Activated CD4-positive, alpha-beta T cell treated with anti-CD3 and anti-CD28 coated beads for 4 hours (primary cell): ENCODE results near the gene TTC22.
"Not testable (repeated sequence)": the region's sequence is repeated elsewhere in the genome, so short reads cannot be mapped to it uniquely, and the experiment has no call there.

ENCODE experiments used
- DNase-seq, 2 donors: peaks; one replicate each; pipeline ENCODE4 v3.0.0-alpha.2; 2020

TTC22 gene

DNA sequence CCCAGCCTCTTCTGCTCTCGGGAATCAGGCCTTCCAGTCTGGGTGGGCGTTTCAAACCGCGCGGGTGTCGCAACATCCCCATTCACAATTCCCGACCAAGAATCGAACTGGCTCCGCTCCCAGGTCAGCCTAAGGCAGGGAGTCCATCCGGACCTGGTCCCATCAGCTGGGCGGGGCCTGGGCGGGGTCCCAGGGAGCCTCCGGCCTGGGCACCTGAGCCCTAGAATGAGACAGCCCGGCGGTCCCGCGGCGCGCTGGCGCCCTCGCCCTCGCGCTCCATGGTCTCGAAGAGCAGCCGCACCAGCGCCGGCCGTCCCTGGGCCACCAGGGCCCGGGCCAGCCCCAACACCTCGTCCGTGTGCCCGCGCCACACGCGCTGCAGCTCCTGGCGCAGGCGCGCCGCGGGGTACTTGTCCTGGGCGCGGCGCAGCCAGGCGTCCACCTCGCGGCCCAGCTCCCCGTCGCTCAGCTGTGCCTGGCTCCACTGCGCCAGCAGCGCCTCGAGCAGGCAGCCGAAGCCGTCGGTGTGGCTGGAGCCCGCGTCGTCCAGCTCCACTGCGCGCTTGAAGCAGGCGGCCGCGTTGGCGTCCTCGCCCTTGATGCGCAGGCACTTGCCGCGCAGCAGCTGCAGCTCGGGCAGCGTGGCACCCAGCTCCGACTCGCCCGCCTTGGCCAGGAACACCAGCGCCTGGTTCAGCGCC is 19.9 kb downstream of the TTC22 start:
- no peak for DNase-seq

- DNase-seq, result no peak
Measured at GRCh38 chr1:54777431-54777830, 23.7 kb downstream of the TTC22 start.

DNA sequence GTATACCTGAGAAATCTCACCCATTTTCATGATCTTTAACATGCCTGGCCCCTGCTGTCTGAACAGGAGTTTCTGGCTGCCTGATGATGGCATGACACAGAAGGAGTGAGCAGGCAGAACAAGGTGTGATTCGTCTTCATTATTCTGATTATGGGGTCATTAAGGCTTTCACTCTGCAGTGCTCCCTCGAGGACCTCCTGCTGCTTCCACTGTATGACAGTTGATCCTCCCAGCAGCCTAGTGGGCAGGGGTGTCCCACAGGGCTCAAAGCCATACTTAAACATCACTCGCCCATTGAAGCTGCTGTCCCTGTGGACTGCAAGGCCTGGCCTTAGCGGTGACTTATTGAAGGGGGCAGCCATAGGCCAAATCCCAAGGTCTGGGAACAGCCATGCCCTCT is 24.1 kb downstream of the TTC22 start:
- DNase-seq, result no peak

DNA sequence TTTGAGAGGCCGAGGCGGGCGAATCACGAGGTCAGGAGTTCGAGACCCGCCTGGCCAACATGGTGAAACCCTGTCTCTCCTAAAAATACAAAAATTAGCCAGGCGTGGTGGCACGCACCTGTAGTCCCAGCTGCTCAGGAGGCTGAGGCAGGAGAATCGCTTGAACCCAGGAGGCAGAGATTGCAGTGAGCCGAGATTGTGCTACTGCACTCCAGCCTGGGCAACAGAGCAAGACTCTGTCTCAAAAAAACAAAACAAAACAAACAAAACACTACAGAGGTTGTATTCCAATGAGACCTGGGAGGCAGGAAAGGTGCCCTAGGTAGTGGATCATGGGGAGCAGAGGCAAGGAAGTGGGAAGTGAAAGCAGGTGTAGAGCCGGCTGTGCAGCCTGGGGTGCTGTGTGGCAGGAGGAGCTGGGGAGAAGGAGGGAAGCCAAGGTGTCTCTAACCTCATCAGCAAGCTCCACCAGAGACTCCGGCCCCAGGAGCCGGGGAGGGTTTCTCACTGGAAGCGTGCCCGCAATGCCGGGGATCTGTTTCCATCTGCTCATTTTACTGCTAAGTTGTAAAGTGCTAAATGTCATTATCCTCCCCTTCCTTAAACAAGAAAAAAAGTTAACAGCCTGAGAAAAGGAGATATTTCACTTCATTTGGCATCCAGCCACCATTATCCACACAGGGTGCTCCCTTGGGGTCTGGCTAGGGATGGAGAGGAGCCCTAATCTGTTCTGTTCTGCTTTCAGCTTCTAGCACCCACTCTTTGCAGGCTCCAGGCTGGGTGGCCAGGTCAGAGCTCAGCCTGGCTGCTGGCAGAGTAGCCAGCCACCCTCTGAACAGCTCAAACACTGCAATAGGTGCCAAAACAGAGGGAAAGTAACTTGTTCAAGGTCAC is 25.0 kb downstream of the TTC22 start:
- DNase-seq, result not testable (repeated sequence)

GRCh38 chr1:54774820-54775498 is 26.2 kb downstream of the TTC22 start:
- DNase-seq, result no peak

- DNase-seq, result no peak
Measured at GRCh38 chr1:54772951-54773350, 28.2 kb downstream of the TTC22 start.

GRCh38 chr1:54768093-54768492 is 33.0 kb downstream of the TTC22 start:
- DNase-seq, result no peak

DNA sequence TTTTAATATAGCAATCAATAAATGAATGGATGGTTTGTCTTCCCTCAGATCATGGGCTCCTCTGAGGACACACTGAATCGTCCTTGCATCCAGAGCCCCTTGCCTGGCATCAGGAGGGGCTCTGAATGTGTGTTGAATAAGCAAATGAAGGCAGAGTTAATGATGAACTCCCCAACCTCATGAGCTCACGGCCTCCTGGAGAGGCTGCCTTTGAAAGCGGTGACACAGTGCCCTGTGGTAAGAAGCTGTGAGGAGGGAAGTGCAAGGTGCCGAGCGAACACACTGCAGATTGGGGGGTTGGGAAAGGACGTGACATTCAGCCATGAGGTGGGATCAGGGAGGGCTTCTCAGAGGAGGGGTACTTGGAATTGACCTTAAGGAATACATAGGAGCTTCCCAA is 33.6 kb downstream of the TTC22 start:
- DNase-seq, result no peak

- DNase-seq, result no peak
Measured at GRCh38 chr1:54766726-54767125, 34.4 kb downstream of the TTC22 start.

GRCh38 chr1:54764922-54765561 is 36.1 kb downstream of the TTC22 start:
- no peak for DNase-seq

GRCh38 chr1:54764133-54764921 is 36.8 kb downstream of the TTC22 start, which contains the start of gene PARS2:
Gene PARS2 (minus strand): TSS chr1:54764523. CDS start chr1:54759161, 5,362 bp downstream.
- DNase-seq, result peak; percentile 96 to 98

DNA sequence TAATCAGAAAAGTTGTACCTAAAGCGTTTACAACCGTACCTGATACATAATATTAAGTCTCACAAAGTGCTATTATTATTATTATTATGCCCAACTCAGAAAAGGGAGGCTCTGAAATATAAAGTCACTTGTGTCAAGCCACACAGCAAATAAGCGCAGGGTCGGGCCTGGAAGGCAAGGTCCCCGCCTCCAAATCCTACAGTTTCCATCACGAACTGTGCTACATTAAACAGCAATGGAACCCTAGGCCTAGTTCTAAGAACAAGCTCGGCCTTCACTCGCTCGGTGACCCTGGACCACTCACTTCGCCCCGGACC is 37.3 kb downstream of the TTC22 start:
- DNase-seq, result no peak

GRCh38 chr1:54758678-54759348 is 42.3 kb downstream of the TTC22 start:
- DNase-seq, result no peak

GRCh38 chr1:54757833-54758232 is 43.3 kb downstream of the TTC22 start:
- DNase-seq, result no peak

DNA sequence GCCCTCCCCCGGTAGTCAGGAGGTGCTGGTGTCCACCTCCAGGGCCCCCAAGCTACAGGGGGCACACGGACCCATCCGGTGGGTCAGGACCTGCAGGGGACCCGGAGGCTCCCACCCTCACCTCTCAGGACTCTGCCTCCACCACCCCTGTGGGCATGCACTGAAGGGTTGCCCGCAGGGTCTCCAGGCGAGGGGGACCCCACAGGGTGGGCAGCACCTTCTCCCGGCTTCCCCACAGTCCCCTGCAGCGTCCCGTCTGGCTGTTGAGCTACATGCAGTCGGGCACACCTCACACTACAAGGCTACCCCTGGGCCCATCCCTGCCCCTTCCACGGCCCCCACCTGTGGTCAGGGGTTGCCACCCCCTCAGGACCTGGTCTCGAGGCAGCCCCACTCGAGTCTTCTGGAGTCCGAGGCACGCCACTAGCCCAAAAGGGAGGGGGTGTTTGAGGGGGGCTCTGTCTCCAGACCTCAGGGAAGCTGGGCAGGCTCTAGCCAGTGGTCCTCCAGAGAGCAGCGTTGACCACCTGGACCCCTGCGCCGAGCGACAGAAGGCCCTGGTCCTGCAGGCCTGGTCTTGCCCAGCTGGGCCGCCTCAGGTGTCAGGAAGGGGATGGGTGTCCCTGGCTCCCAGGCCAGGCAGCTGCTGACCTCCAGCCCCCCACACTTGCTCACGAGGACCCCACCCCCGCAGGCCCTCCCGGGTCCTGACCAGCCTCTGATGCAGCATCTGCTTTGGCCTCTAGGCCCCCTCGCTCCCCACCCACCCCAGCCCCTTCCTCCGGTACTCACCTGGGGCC is 46.4 kb downstream of the TTC22 start:
- no peak for DNase-seq

DNA sequence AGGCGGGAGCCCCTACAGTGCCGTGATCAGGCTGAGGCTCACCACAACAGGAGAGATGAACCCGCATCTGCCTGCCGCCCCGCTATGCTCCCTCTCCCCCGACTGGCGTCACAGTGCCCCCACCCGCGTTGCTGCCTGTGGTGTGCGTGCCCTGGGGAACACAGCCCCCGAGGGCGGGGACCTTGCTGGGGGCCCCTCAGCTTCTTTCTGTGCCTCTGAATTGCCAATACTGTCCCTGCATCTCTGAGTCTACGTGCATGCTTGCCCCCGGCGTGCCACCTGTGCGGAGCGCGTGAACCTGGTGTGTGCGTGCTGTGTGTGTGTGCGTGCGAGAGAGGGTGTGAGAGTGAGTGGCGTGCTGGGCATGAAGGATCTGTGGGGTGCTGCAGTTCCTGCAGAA is 47.1 kb downstream of the TTC22 start:
- no peak for DNase-seq

DNA sequence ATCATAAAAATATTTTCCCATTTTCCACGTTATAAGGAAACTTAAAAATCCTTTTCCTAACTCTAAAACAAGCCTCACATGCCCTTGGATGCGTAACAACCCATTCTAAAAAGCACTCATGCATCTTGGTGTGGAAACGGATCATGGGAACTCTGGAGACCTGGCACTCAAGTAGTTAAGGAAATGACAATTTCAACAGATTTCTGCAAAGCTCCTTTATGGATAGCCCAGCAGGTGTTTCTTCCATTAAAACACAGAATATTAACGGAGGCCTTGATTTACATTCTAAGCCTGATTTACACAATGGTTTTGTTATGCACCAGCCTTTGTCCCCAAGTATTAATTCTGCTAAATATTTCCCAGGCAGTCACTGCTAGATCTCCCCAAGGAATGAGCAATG is 49.7 kb downstream of the TTC22 start:
- DNase-seq, result no peak

DNA sequence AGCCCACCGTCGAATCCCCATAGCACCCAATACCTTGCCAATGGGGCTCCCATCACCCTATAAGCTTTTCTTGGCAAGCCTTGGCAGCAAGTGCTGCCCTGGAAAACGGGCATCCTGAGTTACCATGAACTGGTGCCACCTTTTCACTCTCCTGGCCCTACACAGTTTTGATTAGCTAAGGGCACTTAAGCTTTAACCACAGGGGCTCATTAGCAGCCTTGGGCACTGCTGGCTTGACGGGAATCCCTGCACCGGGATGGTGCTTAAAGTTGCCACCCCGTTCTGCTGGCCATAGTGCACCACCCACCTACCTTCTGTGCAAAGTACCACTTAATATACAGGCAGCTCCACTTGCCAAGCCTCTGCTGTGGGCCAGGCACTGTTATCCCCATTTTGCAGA is 50.5 kb downstream of the TTC22 start:
- no peak for DNase-seq

- no peak for DNase-seq
Measured at GRCh38 chr1:54748094-54748835, 52.9 kb downstream of the TTC22 start.

DNA sequence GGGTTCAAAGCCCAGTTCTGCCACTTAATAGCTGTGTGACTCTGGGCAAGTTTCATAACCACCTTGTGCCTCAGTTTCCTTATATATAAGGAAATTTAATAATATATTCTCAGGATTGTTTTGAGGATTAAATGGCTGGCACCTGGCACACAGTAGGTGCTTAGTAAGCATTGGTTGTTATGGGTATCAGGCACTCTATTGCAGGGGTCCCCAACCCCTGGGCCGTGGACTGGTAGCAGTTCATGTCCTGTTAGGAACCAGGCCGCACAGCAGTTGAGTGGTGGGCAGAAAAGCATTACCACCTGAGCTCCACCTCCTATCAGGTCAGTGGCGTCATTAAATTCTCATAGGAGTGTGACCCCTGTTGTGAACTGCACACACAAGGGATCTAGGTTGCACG is 55.3 kb downstream of the TTC22 start:
- no peak for DNase-seq
